GM18868 (cell line): ENCODE data around the gene BIRC3.
"Not testable (repeated sequence)": the region's sequence is repeated elsewhere in the genome, so short reads cannot be mapped to it uniquely, and the experiment has no call there.

ENCODE experiments used
- ATAC-seq: cut with Tn5 transposase; IDR thresholded peaks from one replicate; pipeline ENCODE4 v1.9.1; 2021; ENCODE audit warnings: mild to moderate bottlenecking, moderate library complexity; ENCODE audit not compliant: unreplicated experiment

The BIRC3 gene

GRCh38 chr11:102322560-102322959, 5.3 kb downstream of the BIRC3 start:
- ATAC-seq = no peak

GRCh38 chr11:102323542-102324251, 6.4 kb downstream of the BIRC3 start:
- ATAC-seq = no peak

GRCh38 chr11:102325088-102325487, 7.8 kb downstream of the BIRC3 start:
- ATAC-seq = no peak

GRCh38 chr11:102328748-102329147, 11.5 kb downstream of the BIRC3 start:
- ATAC-seq = no peak

GRCh38 chr11:102330231-102330630, 12.9 kb downstream of the BIRC3 start:
- ATAC-seq = no peak

GRCh38 chr11:102331341-102331740, 14.1 kb downstream of the BIRC3 start:
- ATAC-seq = no peak

GRCh38 chr11:102332611-102332994, 15.3 kb downstream of the BIRC3 start:
- no peak for ATAC-seq

GRCh38 chr11:102338479-102339010, 21.3 kb downstream of the BIRC3 start:
- ATAC-seq = no peak

- ATAC-seq = not testable (repeated sequence)
These were observed 24.0 kb downstream of the BIRC3 start for GRCh38 chr11:102341311-102341710.

GRCh38 chr11:102341844-102342318, 24.6 kb downstream of the BIRC3 start:
- ATAC-seq = peak; percentile 36

GRCh38 chr11:102343809-102344208, 26.5 kb downstream of the BIRC3 start:
- no peak for ATAC-seq

GRCh38 chr11:102345904-102346303, 28.6 kb downstream of the BIRC3 start:
- peak; percentile 32 for ATAC-seq

- no peak for ATAC-seq
These were observed 29.1 kb downstream of the BIRC3 start for GRCh38 chr11:102346456-102346747.

- ATAC-seq = peak; percentile 80
These were observed 29.6 kb downstream of the BIRC3 start, which contains the start of gene BIRC2 for GRCh38 chr11:102346748-102347461. BIRC2 (plus strand) TSS chr11:102347214; CDS start chr11:102349855, 2,641 bp downstream.

GRCh38 chr11:102347462-102348370, 30.4 kb downstream of the BIRC3 start:
- ATAC-seq = no peak

- ATAC-seq = no peak
These were observed 39.8 kb downstream of the BIRC3 start for GRCh38 chr11:102357116-102357515.

GRCh38 chr11:102359372-102359771, 42.1 kb downstream of the BIRC3 start:
- no peak for ATAC-seq

GRCh38 chr11:102360681-102361080, 43.4 kb downstream of the BIRC3 start:
- no peak for ATAC-seq

GRCh38 chr11:102361086-102362031, 44.1 kb downstream of the BIRC3 start:
- ATAC-seq = peak; percentile 87

GRCh38 chr11:102364991-102365390, 47.7 kb downstream of the BIRC3 start:
- ATAC-seq = no peak
